B cell (primary cell): ENCODE data around the gene LILRB4. TPM values are rescaled to one million over a fixed set of nuclear protein-coding genes. Genes with fewer than 3 reads are reported as not detected.

Experiments
- ATAC-seq: fragments of 200-7000 bp; cut with Tn5 transposase; one replicate; pipeline ENCODE4 v1.10.0; 2021; ENCODE audit warnings: low read depth, mild to moderate bottlenecking, moderate number of reproducible peaks, moderate library complexity
- CTCF ChIA-PET: fragments of 350-600 bp; sonication (Branson Sonifier 250); formaldehyde crosslinking; loops from one replicate; lab custom pipeline; 2021; ENCODE audit warnings: antibody characterized with exemption, inconsistent platforms; lab: Charles Lee
- POLR2A ChIA-PET: fragments of 350-600 bp; sonication (Branson Sonifier 250); formaldehyde crosslinking; loops from one replicate; lab custom pipeline; 2021; ENCODE audit warnings: antibody characterized with exemption; lab: Charles Lee
- DNase-seq: peaks from one replicate; pipeline ENCODE4 v3.0.0; 2013
- H2AFZ ChIP-seq: 2 replicates; pipeline ENCODE4 v1.6.1; 2012; ENCODE audit warnings: mild to moderate bottlenecking, low read depth, low read length; ENCODE audit not compliant: insufficient read depth, poor library complexity, severe bottlenecking
- H3K27ac ChIP-seq, 2 donors: 1 replicate in 1 of 2; 2 replicates in 1 of 2; pipeline ENCODE4 v1.5.1; 2012 to 2013; ENCODE audit warnings: low read length in 2 of 2, mild to moderate bottlenecking in 2 of 2, moderate library complexity in 1 of 2
- H3K27me3 ChIP-seq, 4 experiments: fragments of 200-600 bp in 1 of 4; sonication (generic) in 1 of 4; replicated peaks in 1 of 4; 1 replicate in 2 of 4; 2 replicates in 2 of 4; pipeline versions ENCODE4 v1.6.1 to v1.7.0; 2013 to 2016; ENCODE audit warnings: low read length in 3 of 4, mild to moderate bottlenecking in 2 of 4, mixed read lengths in 1 of 4, moderate library complexity in 1 of 4; ENCODE audit not compliant: insufficient read depth in 4 of 4, control insufficient read depth in 3 of 4; ENCODE audit errors: control extremely low read depth in 1 of 4
- H3K36me3 ChIP-seq, 2 experiments: replicated peaks in 1 of 2; 1 replicate in 1 of 2; 2 replicates in 1 of 2; pipeline versions ENCODE4 v1.6.1 to v1.7.1; 2013; ENCODE audit warnings: low read length in 1 of 2; ENCODE audit not compliant: insufficient read depth in 2 of 2, control insufficient read depth in 1 of 2; ENCODE audit errors: control extremely low read depth in 1 of 2, extremely low read depth in 1 of 2
- H3K4me1 ChIP-seq, 2 donors: fragments of 200-600 bp in 1 of 2; sonication (generic) in 1 of 2; 1 replicate in 1 of 2; 2 replicates in 1 of 2; pipeline versions ENCODE4 v1.5.1 to v1.6.1; 2013 to 2017; ENCODE audit warnings: low read length in 2 of 2; ENCODE audit not compliant: control insufficient read depth in 2 of 2, insufficient read depth in 2 of 2
- H3K4me2 ChIP-seq: replicated peaks from 2 replicates; pipeline ENCODE3; 2012; ENCODE audit warnings: mild to moderate bottlenecking, low read depth, low read length; ENCODE audit not compliant: poor library complexity, severe bottlenecking
- H3K4me3 ChIP-seq, 5 experiments: fragments of 200-600 bp in 1 of 5; sonication (generic) in 1 of 5; 1 replicate in 3 of 5; 2 replicates in 2 of 5; pipeline versions ENCODE4 v1.5.1 to v1.7.0; 2011 to 2016; ENCODE audit warnings: low read length in 4 of 5, mild to moderate bottlenecking in 4 of 5, low read depth in 2 of 5, control low read depth in 1 of 5, moderate library complexity in 1 of 5; ENCODE audit not compliant: insufficient read depth in 1 of 5; ENCODE audit errors: control extremely low read depth in 1 of 5, extremely low read depth in 1 of 5
- H3K79me2 ChIP-seq: fragments of 200-600 bp; sonication (generic); one replicate; pipeline ENCODE4 v1.6.0; 2016; ENCODE audit warnings: low read length; ENCODE audit not compliant: control insufficient read depth, insufficient read depth
- H3K9ac ChIP-seq: fragments of 200-600 bp; sonication (generic); 2 replicates; pipeline ENCODE4 v1.6.1; 2017; ENCODE audit warnings: mild to moderate bottlenecking, low read length, moderate library complexity
- H3K9me3 ChIP-seq, 3 donors: one replicate each; pipeline versions ENCODE4 v1.6.1 to v1.7.1; 2013; ENCODE audit warnings: low read length in 2 of 3; ENCODE audit not compliant: control insufficient read depth in 2 of 3, insufficient read depth in 1 of 3; ENCODE audit errors: control extremely low read depth in 1 of 3
- H4K20me1 ChIP-seq: 2 replicates; pipeline ENCODE4 v1.6.0; 2012; ENCODE audit warnings: mild to moderate bottlenecking, low read length; ENCODE audit not compliant: insufficient read depth, control insufficient read depth, poor library complexity, severe bottlenecking
- H3K27ac Mint-ChIP-seq: one replicate; pipeline ENCODE4 v1.8.0; 2021; ENCODE audit warnings: mixed read lengths
- H3K27me3 Mint-ChIP-seq: one replicate; pipeline ENCODE4 v1.8.0; 2021; ENCODE audit warnings: mixed read lengths
- H3K4me1 Mint-ChIP-seq: one replicate; pipeline ENCODE4 v1.8.0; 2021; ENCODE audit warnings: mixed read lengths
- H3K4me3 Mint-ChIP-seq: one replicate; pipeline ENCODE4 v1.8.0; 2021; ENCODE audit warnings: mixed read lengths
- H3K9me3 Mint-ChIP-seq: one replicate; pipeline ENCODE4 v1.8.0; 2022; ENCODE audit warnings: mixed read lengths; ENCODE audit not compliant: insufficient read depth
- EZH2 ChIP-seq: IDR thresholded peaks from 2 replicates; pipeline ENCODE4 v1.6.1; 2012; ENCODE audit warnings: borderline replicate concordance, low read depth, mild to moderate bottlenecking, moderate library complexity, low read length; ENCODE audit not compliant: insufficient read depth, poor library complexity, severe bottlenecking
- WGBS: methylation state at CpG from one replicate; pipeline ENCODE4 v1.1.5; 2013; ENCODE audit warnings: missing lambda C conversion rate; ENCODE audit not compliant: insufficient coverage; 5-methylcytosine and 5-hydroxymethylcytosine counted together
- intact Hi-C: fragments of 100-400 bp; cut with micrococcal nuclease; formaldehyde crosslinking; loops from one replicate; pipeline ENCODE4 v1.10.0; 2022
- polyA plus RNA-seq: library from polyadenylated mRNA; depleted of rRNA; stranded (reverse); fragments of >200 nt; gene quantifications from 2 replicates; pipeline ENCODE4 v1.2.3, GENCODE V29; 2012
- total RNA-seq, 2 donors: library from RNA; stranded (reverse); fragments of 120-200 nt in 1 of 2; gene quantifications; 1 replicate in 1 of 2; 2 replicates in 1 of 2; pipeline versions ENCODE4 v1.2.3 to v1.2.4, GENCODE V29; 2013 to 2022
- TF ChIP-seq, protein P1 (sequence below): fragments of 200-600 bp; IDR thresholded peaks from one replicate; pipeline ENCODE4 v1.8.0; 2022; ENCODE audit warnings: antibody characterized with exemption, mild to moderate bottlenecking

Gene LILRB4
- total and polyA plus RNA-seq, 2 donors (not counting 1 experiment from before 2014, with no cell fraction given): 1.1 to 2.8 TPM

DNA sequence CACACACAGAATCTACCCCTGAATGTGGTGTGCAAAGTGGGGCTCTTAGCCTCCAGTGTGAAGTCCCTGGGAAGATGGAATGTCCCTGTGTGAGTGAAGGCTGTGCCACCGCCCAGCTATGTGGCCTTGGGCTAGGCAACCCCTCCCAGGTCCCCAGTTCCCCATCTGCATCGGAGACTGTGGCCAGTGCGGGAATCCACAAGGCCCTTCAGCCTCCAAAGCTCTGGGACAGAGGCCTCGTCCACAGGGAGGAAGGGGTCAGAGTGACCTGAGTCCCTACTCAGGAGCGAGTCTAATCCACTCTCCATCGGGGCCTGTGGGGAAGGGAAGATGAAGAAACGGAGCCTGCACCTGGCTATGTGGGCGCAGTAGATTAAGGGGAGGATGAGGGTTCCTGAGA, 42.1 kb downstream of the LILRB4 start:
- Mint-ChIP-seq H3K27me3 (peaks cover 28% of the 10 kb centered on the region), H3K27ac (no peak overlapping the region), H3K4me1 (no peaks in the 10 kb centered on the region), H3K9me3 (no peaks in the 10 kb centered on the region), H3K4me3 (no peak overlapping the region)
- H3K9ac ChIP-seq: no peak overlapping the region
- H3K4me3 ChIP-seq: no peak overlapping the region
- intact Hi-C loops: no loop called here
- WGBS: 85% methylated on average over 8 of the region's 8 CpGs
- no peak overlapping the region for H3K4me2 ChIP-seq
- H3K27me3 ChIP-seq: peaks cover 0 to 6% (median 0%) of the 10 kb centered on the region in 4 experiments
- no peak for ATAC-seq
- no peaks in the 10 kb centered on the region for H3K36me3 ChIP-seq
- POLR2A ChIA-PET: no interaction called here
- CTCF ChIA-PET: no interaction called here
- no peaks in the 10 kb centered on the region for H3K9me3 ChIP-seq
- no peak overlapping the region for H2AFZ ChIP-seq
- no peaks in the 10 kb centered on the region for H3K4me1 ChIP-seq
- H3K27ac ChIP-seq: no peak overlapping the region
- H3K79me2 ChIP-seq: no peaks in the 10 kb centered on the region
- no peaks in the 10 kb centered on the region for H4K20me1 ChIP-seq
- TF ChIP-seq, protein P1, sequence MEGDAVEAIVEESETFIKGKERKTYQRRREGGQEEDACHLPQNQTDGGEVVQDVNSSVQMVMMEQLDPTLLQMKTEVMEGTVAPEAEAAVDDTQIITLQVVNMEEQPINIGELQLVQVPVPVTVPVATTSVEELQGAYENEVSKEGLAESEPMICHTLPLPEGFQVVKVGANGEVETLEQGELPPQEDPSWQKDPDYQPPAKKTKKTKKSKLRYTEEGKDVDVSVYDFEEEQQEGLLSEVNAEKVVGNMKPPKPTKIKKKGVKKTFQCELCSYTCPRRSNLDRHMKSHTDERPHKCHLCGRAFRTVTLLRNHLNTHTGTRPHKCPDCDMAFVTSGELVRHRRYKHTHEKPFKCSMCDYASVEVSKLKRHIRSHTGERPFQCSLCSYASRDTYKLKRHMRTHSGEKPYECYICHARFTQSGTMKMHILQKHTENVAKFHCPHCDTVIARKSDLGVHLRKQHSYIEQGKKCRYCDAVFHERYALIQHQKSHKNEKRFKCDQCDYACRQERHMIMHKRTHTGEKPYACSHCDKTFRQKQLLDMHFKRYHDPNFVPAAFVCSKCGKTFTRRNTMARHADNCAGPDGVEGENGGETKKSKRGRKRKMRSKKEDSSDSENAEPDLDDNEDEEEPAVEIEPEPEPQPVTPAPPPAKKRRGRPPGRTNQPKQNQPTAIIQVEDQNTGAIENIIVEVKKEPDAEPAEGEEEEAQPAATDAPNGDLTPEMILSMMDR: no peak
- no peak for TF ChIP-seq EZH2
- DNase-seq: no peak

DNA sequence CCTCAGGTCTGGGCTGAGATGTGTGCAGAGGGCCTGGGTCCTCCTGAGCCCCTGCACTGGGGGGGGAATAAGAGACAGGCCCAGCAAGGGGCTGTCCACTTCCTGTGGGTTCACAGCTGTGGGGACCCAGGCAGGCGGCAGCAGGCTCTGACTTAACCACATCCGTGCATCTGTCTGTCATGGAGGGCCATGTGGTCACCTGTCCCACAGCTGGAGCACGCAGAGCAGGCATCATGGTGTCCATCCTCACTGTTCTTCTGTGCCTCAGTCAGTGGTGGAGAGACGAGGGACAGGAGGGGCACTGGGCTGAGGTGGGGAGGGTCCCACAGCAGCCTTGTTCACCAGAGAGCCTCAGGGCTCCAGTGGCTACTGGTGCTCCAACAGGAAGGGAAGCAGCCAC, 45.2 kb downstream of the LILRB4 start:
- no peaks in the 10 kb centered on the region for H4K20me1 ChIP-seq
- Mint-ChIP-seq H3K9me3 (no peaks in the 10 kb centered on the region), H3K4me1 (peaks cover 3% of the 10 kb centered on the region), H3K27me3 (peaks cover 16% of the 10 kb centered on the region), H3K27ac (no peak overlapping the region), H3K4me3 (no peak overlapping the region)
- H3K4me3 ChIP-seq: no peak overlapping the region
- no peak overlapping the region for H3K9ac ChIP-seq
- TF ChIP-seq, protein P1: no peak
- ATAC-seq (no peak), DNase-seq (no peak)
- no peaks in the 10 kb centered on the region for H3K79me2 ChIP-seq
- no peak overlapping the region for H2AFZ ChIP-seq
- ChIA-PET POLR2A (no interaction called here), CTCF (interaction anchor here (0.6 kb wide), 1 partner anchor 268 kb away, joined by 3 read pairs; no protein-coding TSS in a partner anchor)
- intact Hi-C loops: no loop called here
- no peaks in the 10 kb centered on the region for H3K9me3 ChIP-seq
- WGBS: 20% methylated on average over 4 of the region's 4 CpGs
- no peaks in the 10 kb centered on the region for H3K36me3 ChIP-seq
- no peak overlapping the region for H3K27ac ChIP-seq
- peaks cover 0 to 6% (median 1%) of the 10 kb centered on the region in 4 experiments for H3K27me3 ChIP-seq
- no peaks in the 10 kb centered on the region for H3K4me1 ChIP-seq
- no peak overlapping the region for H3K4me2 ChIP-seq
